CD4-positive, alpha-beta T cell treated with Interleukin-15 for 4 hours (primary cell): Measurements from ENCODE around the gene TRABD2A.
"Not testable (repeated sequence)": the region's sequence is repeated elsewhere in the genome, so short reads cannot be mapped to it uniquely, and the experiment has no call there.

Experiments used
- DNase-seq: peaks from one replicate; pipeline ENCODE4 v3.0.0-alpha.2; 2020; ENCODE audit warnings: low spot score

The TRABD2A gene

GRCh38 chr2:84778911-84779690 lies 101.8 kb downstream of the TRABD2A start:
- DNase-seq = peak; percentile 36

- no peak for DNase-seq
Observed at GRCh38 chr2:84776011-84776410, 104.9 kb downstream of the TRABD2A start.

DNA sequence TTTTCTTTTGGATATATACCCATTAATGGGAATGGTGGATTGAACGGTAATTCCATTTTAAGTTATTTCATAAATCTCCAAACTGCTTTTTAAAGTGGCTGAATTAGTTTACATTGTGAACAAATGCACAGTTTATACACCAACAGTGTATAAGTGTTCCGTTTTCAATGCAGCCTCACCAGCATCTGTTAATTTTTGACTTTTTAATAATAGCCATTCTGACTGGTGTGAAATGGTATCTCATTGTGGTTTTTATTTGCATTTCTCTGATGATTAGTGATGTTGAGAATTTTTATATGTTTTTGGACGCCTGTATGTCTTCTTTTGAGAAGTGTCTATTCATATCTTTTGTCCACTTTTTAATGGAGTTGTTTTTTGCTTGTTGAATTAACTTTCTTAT lies 107.3 kb downstream of the TRABD2A start:
- DNase-seq = not testable (repeated sequence)
